Nephron (organoid): ENCODE data around the gene SLC37A4.
A peak's percentile ranks its signal among the peaks of the same experiment; 100 is the strongest.
"Not testable (repeated sequence)": the region's sequence is repeated elsewhere in the genome, so short reads cannot be mapped to it uniquely, and the experiment has no call there.

Experiments used
- H3K27ac Mint-ChIP-seq, 3 experiments: 2 replicates each; pipeline ENCODE4 v1.8.0; 2020; ENCODE audit warnings: mixed read lengths in 3 of 3, mild to moderate bottlenecking in 2 of 3, moderate library complexity in 1 of 3
- H3K27me3 Mint-ChIP-seq: 2 replicates; pipeline ENCODE4 v1.8.0; 2021; ENCODE audit warnings: low read depth, mild to moderate bottlenecking, moderate library complexity, mixed read lengths
- H3K36me3 Mint-ChIP-seq: 2 replicates; pipeline ENCODE4 v1.8.0; 2020; ENCODE audit warnings: low read depth, mixed read lengths
- H3K4me1 Mint-ChIP-seq: 2 replicates; pipeline ENCODE4 v1.8.0; 2020; ENCODE audit warnings: mixed read lengths
- H3K4me3 Mint-ChIP-seq, 3 experiments: 2 replicates each; pipeline ENCODE4 v1.8.0; 2020; ENCODE audit warnings: mild to moderate bottlenecking in 3 of 3, mixed read lengths in 3 of 3, moderate library complexity in 2 of 3
- H3K9me3 Mint-ChIP-seq: 2 replicates; pipeline ENCODE4 v1.8.0; 2020; ENCODE audit warnings: mixed read lengths
- CTCF ChIP-seq, 3 experiments: fragments of 200-600 bp; sonication (generic); IDR thresholded peaks; one replicate each; pipeline ENCODE4 v1.5.0; 2021; ENCODE audit warnings: antibody characterized with exemption in 3 of 3; ENCODE audit not compliant: unreplicated experiment in 3 of 3

The SLC37A4 gene

GRCh38 chr11:118997627-118998387, 32.9 kb downstream of the SLC37A4 start, which contains the start of gene CENATAC:
Gene CENATAC (plus strand): TSS chr11:118998138. CDS start chr11:118998198, 60 bp downstream.
- no peaks in the 10 kb centered on the region for H3K9me3 Mint-ChIP-seq
- peak in 1 of 3 experiments; percentile 13 for TF ChIP-seq CTCF (IDR thresholded peaks at IDR 0.05; ENCODE audit: unreplicated experiment in 3 of 3)
- H3K4me3 Mint-ChIP-seq = peak within 1 kb of the TSS; percentile 89 to 99 (median 94)
- H3K36me3 Mint-ChIP-seq = peaks cover 23% of the 10 kb centered on the region
- peaks cover 23% of the 10 kb centered on the region for H3K4me1 Mint-ChIP-seq
- H3K27me3 Mint-ChIP-seq = no peaks in the 10 kb centered on the region
- peak within 1 kb of the TSS; percentile 73 to 79 (median 78) for H3K27ac Mint-ChIP-seq

- no peaks in the 10 kb centered on the region for H3K27me3 Mint-ChIP-seq
- peaks cover 23% of the 10 kb centered on the region for H3K36me3 Mint-ChIP-seq
- H3K27ac Mint-ChIP-seq = peak overlapping the region; percentile 73 to 79 (median 78)
- H3K9me3 Mint-ChIP-seq = no peaks in the 10 kb centered on the region
- TF ChIP-seq CTCF (IDR thresholded peaks at IDR 0.05; ENCODE audit: unreplicated experiment in 3 of 3) = peak in 2 of 3 experiments; percentile 13 to 25
- H3K4me1 Mint-ChIP-seq = peaks cover 23% of the 10 kb centered on the region
- peak overlapping the region; percentile 89 to 99 (median 94) for H3K4me3 Mint-ChIP-seq
Observed at GRCh38 chr11:118996926-118997626, 33.6 kb downstream of the SLC37A4 start.

- not testable (repeated sequence) for H3K9me3 Mint-ChIP-seq, H3K4me3 Mint-ChIP-seq, H3K27me3 Mint-ChIP-seq, H3K4me1 Mint-ChIP-seq
- peak overlapping the region in 1 of 3 experiments; percentile 58 for H3K27ac Mint-ChIP-seq
- H3K36me3 Mint-ChIP-seq = peaks cover 11% of the 10 kb centered on the region
Observed at GRCh38 chr11:118991486-118992038, 39.1 kb downstream of the SLC37A4 start.

GRCh38 chr11:118988280-118988679, 42.4 kb downstream of the SLC37A4 start:
- Mint-ChIP-seq H3K9me3 (no peaks in the 10 kb centered on the region), H3K4me3 (no peak overlapping the region), H3K27ac (no peak overlapping the region), H3K27me3 (no peaks in the 10 kb centered on the region), H3K4me1 (no peaks in the 10 kb centered on the region), H3K36me3 (peaks cover 7% of the 10 kb centered on the region)
- no peak for TF ChIP-seq CTCF (IDR thresholded peaks at IDR 0.05; ENCODE audit: unreplicated experiment in 3 of 3)

GRCh38 chr11:118984825-118985224, 45.9 kb downstream of the SLC37A4 start:
- Mint-ChIP-seq H3K36me3 (no peaks in the 10 kb centered on the region), H3K9me3 (no peaks in the 10 kb centered on the region), H3K4me1 (peaks cover under 1% of the 10 kb centered on the region), H3K27ac (no peak overlapping the region), H3K4me3 (no peak overlapping the region), H3K27me3 (peaks cover 6% of the 10 kb centered on the region)
- no peak for TF ChIP-seq CTCF (IDR thresholded peaks at IDR 0.05; ENCODE audit: unreplicated experiment in 3 of 3)

GRCh38 chr11:118984337-118984736, 46.3 kb downstream of the SLC37A4 start:
- not testable (repeated sequence) for H3K9me3 Mint-ChIP-seq, H3K27me3 Mint-ChIP-seq, H3K4me3 Mint-ChIP-seq, H3K27ac Mint-ChIP-seq, H3K36me3 Mint-ChIP-seq, H3K4me1 Mint-ChIP-seq
